ENCODE results near the gene ARL9.

- TF ChIP-seq CTCF (IDR thresholded peaks at IDR 0.05) = no peak
- TF ChIP-seq POLR2A (IDR thresholded peaks at IDR 0.05) = no peak
Observed at GRCh38 chr4:56570041-56570440, 64.5 kb downstream of the ARL9 start.

Measured in esophagus squamous epithelium (tissue), 4 donors.